Right hindlimb (tissue), 1 donor: ENCODE data around the gene CORIN.
"Not testable (repeated sequence)": the region's sequence is repeated elsewhere in the genome, so short reads cannot be mapped to it uniquely, and the experiment has no call there.

Experiments used
- DNase-seq: peaks from one replicate; pipeline ENCODE4 v3.0.0-alpha.2; 2018

The CORIN gene

GRCh38 chr4:47831026-47831679, 6.7 kb downstream of the CORIN start:
- no peak for DNase-seq

- DNase-seq = no peak
Observed at GRCh38 chr4:47830265-47831025, 7.4 kb downstream of the CORIN start.

- no peak for DNase-seq
Observed at GRCh38 chr4:47829438-47829837, 8.4 kb downstream of the CORIN start.

GRCh38 chr4:47827343-47828047, 10.4 kb downstream of the CORIN start:
- DNase-seq = no peak

- no peak for DNase-seq
Observed at GRCh38 chr4:47824840-47825239, 13.0 kb downstream of the CORIN start.

GRCh38 chr4:47819178-47819577, 18.7 kb downstream of the CORIN start:
- no peak for DNase-seq

- no peak for DNase-seq
Observed at GRCh38 chr4:47817275-47817674, 20.6 kb downstream of the CORIN start.

- no peak for DNase-seq
Observed at GRCh38 chr4:47816748-47817147, 21.1 kb downstream of the CORIN start.

GRCh38 chr4:47814618-47815295, 23.1 kb downstream of the CORIN start:
- no peak for DNase-seq

- no peak for DNase-seq
Observed at GRCh38 chr4:47809654-47810203, 28.1 kb downstream of the CORIN start.

GRCh38 chr4:47804598-47804997, 33.3 kb downstream of the CORIN start:
- no peak for DNase-seq

DNA sequence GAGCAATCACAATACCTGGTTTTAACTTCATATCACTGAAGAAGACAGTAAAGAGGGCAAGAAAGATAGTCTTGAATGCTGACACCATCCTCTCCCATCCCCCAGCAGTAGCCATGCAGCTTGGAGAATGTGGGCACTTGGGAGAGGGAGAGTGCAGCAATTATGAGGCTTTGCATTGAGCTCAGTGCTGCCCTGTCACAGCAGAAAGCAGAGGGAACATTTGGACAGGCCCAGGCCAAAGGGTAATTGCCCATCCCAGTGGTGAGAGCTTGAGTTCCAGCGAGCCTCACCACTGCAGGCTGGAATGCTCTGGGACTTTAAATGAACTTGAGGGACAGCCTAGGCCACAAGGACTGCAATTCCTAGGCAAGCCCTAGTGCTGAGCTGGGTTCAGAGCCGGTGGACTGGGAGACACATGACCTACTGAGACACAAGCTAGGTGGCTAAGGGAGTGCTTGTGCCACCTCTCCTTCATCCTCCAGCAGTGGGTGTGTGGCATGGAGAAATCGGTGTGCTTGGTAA, 36.3 kb downstream of the CORIN start:
- no peak for DNase-seq

DNA sequence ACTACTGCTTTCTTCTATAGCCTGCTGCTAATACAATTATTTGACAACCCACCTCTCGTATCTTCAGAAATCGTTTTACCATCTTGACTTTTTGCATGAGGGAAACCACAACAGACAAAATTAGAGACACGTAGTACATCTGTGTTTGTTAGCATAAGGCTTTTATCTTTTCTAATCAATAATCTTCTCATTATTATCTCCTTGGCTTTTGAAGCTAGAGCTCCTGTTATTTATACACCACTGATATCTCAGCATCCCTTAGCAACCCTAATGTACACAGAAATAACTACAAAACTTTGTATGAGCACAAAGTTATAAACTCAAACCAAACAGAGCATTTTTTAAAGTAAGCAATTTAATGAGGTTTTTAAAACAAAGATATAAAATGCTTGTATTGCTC, 39.7 kb downstream of the CORIN start:
- no peak for DNase-seq

DNA sequence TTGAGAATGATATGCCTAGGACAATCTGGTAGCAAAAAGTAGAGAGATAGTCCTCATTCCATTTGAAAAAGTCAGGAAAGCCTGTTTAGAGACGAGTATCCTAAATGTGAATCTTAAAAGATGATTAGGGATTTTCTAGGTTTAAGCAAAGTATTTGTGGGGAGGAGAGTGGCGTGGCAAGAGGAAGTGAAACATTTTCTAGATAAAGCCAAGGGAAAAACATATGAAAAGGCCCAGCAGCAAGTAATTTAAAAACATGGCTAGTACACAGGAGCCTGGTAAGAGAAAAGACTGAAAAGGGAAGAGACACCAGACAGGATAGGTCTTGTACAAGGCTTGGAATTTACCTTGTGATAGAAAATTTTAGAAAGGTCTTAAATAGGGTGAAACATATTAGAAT, 45.9 kb downstream of the CORIN start:
- DNase-seq = no peak

DNA sequence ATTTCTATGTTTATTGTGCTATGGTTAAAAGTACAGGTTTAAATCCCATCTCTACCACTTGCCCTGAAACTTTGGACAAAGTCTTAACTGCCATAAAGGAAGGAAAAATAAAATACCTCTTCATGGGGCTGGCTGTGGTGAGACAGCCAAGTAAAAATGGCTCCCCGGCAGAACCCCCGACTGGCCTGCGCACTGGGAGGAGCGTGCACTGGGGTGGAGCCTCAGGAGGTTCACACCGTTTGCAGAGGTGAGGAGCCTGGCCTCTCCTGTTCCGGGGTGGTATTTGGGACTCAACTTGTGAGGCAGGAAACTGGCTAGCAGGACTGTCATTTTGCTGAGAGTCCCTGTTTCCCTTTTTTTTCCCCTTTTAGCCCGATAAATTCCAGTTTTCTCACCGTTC, 47.8 kb downstream of the CORIN start:
- DNase-seq = no peak

- no peak for DNase-seq
Observed at GRCh38 chr4:47788126-47788525, 49.7 kb downstream of the CORIN start.

GRCh38 chr4:47786958-47787370, 50.9 kb downstream of the CORIN start:
- no peak for DNase-seq

DNA sequence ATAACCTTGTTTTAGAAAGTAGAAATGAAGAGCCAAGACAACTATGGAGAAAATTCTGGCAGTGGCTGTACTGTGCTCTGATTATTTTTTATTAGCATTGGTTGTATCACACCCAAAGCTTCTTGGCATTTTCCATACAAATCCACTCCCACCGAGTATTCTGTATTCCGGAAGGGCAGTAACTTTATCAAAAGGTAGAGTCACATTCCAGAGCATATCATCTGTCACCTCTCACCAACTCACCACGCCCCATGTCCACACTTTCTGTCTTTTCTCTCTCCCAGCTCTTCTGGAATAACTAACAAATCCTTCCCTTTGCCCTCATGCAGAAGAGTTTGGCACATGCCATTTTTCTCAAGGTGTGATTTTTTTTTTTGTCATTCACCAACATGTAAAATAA, 52.7 kb downstream of the CORIN start:
- no peak for DNase-seq

GRCh38 chr4:47784222-47784621, 53.6 kb downstream of the CORIN start:
- no peak for DNase-seq

GRCh38 chr4:47776353-47776752, 61.5 kb downstream of the CORIN start:
- no peak for DNase-seq

DNA sequence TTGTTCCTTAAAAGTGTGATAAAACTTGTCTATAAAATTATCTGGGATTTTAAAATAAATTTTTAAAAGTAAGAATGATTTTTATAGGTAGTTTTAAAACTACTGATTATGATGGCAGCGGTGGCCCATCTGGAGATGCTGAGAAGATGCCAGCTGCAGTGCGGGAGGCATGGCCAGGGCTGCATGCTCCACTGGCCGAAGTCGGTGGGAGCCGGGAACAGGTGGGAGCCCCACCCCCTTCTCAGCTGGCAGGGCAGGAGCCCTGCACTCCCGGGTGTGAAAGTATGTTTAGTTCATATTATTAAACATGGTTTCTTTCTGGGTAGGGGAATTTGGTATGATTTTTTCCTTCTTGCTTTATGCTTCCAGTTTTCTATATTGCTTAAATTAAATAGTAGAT, 63.8 kb downstream of the CORIN start:
- no peak for DNase-seq

DNA sequence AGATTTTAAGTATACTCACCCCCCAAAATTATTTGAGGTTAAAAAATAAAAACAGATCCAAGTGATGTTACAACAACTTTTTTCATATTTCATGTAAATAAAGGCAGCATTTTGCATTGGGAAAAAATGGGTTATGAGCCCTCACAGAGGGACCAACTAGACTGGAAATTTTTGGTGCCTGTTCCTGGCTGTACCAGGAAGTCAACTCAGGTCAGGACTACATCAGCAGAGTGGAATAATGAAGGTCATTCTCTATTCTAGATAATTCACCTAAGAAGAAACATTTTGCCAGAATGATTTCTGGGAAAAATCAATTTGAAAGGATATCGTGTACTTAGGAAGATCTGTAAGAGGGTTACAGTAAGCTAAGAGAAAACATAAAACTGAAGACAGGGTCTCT, 66.8 kb downstream of the CORIN start:
- DNase-seq = no peak

DNA sequence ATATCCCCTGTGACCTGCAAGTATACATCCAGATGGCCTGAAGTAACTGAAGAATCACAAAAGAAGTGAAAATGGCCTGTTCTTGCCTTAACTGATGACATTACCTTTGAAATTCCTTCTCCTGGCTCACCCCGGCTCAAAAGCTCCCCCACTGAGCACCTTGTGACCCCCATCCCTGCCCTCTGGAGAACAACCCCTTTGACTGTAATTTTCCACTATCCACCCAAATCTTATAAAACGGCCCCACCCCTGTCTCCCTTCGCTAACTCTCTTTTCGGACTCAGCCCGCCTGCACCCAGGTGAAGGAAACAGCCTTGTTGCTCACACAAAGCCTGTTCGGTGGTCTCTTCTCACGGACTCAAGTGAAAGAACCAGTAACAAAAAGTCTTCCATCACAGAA, 69.9 kb downstream of the CORIN start:
- not testable (repeated sequence) for DNase-seq
